ENCODE data around the gene CDYL2. TPM values are rescaled to one million over a fixed set of nuclear protein-coding genes. Genes with fewer than 3 reads are reported as not detected.

CDYL2 gene
- total RNA-seq, 1 experiment from 2014 or later = 8.2 TPM

DNA sequence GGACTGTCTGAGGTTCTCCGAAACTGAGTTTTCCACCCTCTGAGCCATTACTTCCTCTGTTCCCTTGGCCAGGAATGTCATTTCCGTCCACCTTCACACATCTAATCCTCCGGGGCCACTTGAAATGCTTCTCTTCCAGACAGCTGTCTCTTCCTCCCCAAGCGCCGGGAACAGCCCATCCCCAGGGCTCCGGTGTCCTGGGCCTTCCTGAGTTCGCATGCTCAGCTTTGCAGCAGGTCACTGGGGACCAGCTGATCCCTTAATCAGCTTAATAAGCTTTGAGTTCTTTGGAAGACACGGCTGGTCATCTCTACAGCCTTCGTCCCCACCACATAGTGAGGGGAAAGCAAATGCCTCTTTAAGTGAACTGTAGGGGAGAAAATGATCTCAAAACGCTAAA lies 140.2 kb downstream of the CDYL2 start:
- Mint-ChIP-seq H3K9me3 (peaks cover 21% of the 10 kb centered on the region), H3K4me1 (peaks cover 13% of the 10 kb centered on the region), H3K36me3 (peaks cover 7% of the 10 kb centered on the region; the same call in 1 of the 2 replicates), H3K27ac (no peak overlapping the region), H3K27me3 (ENCODE audit: low read depth) (peaks cover 6% of the 10 kb centered on the region; the same call in 1 of the 2 replicates), H3K4me3 (no peak overlapping the region)
- DNase-seq (ENCODE audit: low spot score) (no peak), ATAC-seq (no peak)
- ChIA-PET POLR2A (no interaction called here), CTCF (no interaction called here)
- TF ChIP-seq GABPB1 (CRISPR knock-in tag; IDR thresholded peaks at IDR 0.05) (no peak), KAT7 (CRISPR knock-in tag; IDR thresholded peaks at IDR 0.05; ENCODE audit: borderline replicate concordance) (no peak), FOXP1 (CRISPR knock-in tag; IDR thresholded peaks at IDR 0.05; ENCODE audit: borderline replicate concordance) (no peak), SMAD4 (CRISPR knock-in tag; IDR thresholded peaks at IDR 0.05) (no peak), ATF1 (CRISPR knock-in tag; IDR thresholded peaks at IDR 0.05) (no peak), ELF4 (CRISPR knock-in tag; IDR thresholded peaks at IDR 0.05; ENCODE audit: low read depth) (no peak), ZNF138 (CRISPR knock-in tag; conservative IDR thresholded peaks at IDR 0.05) (no peak), GRHL2 (CRISPR knock-in tag; IDR thresholded peaks at IDR 0.05; ENCODE audit: insufficient replicate concordance, severe bottlenecking) (no peak), CREM (CRISPR knock-in tag; IDR thresholded peaks at IDR 0.05) (no peak)
- TF ChIP-seq, protein P1, sequence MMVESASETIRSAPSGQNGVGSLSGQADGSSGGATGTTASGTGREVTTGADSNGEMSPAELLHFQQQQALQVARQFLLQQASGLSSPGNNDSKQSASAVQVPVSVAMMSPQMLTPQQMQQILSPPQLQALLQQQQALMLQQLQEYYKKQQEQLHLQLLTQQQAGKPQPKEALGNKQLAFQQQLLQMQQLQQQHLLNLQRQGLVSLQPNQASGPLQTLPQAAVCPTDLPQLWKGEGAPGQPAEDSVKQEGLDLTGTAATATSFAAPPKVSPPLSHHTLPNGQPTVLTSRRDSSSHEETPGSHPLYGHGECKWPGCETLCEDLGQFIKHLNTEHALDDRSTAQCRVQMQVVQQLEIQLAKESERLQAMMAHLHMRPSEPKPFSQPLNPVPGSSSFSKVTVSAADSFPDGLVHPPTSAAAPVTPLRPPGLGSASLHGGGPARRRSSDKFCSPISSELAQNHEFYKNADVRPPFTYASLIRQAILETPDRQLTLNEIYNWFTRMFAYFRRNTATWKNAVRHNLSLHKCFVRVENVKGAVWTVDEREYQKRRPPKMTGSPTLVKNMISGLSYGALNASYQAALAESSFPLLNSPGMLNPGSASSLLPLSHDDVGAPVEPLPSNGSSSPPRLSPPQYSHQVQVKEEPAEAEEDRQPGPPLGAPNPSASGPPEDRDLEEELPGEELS (CRISPR knock-in tag; IDR thresholded peaks at IDR 0.05) = no peak
- TF ChIP-seq, protein P2, sequence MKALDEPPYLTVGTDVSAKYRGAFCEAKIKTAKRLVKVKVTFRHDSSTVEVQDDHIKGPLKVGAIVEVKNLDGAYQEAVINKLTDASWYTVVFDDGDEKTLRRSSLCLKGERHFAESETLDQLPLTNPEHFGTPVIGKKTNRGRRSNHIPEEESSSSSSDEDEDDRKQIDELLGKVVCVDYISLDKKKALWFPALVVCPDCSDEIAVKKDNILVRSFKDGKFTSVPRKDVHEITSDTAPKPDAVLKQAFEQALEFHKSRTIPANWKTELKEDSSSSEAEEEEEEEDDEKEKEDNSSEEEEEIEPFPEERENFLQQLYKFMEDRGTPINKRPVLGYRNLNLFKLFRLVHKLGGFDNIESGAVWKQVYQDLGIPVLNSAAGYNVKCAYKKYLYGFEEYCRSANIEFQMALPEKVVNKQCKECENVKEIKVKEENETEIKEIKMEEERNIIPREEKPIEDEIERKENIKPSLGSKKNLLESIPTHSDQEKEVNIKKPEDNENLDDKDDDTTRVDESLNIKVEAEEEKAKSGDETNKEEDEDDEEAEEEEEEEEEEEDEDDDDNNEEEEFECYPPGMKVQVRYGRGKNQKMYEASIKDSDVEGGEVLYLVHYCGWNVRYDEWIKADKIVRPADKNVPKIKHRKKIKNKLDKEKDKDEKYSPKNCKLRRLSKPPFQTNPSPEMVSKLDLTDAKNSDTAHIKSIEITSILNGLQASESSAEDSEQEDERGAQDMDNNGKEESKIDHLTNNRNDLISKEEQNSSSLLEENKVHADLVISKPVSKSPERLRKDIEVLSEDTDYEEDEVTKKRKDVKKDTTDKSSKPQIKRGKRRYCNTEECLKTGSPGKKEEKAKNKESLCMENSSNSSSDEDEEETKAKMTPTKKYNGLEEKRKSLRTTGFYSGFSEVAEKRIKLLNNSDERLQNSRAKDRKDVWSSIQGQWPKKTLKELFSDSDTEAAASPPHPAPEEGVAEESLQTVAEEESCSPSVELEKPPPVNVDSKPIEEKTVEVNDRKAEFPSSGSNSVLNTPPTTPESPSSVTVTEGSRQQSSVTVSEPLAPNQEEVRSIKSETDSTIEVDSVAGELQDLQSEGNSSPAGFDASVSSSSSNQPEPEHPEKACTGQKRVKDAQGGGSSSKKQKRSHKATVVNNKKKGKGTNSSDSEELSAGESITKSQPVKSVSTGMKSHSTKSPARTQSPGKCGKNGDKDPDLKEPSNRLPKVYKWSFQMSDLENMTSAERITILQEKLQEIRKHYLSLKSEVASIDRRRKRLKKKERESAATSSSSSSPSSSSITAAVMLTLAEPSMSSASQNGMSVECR (CRISPR knock-in tag; IDR thresholded peaks at IDR 0.05; ENCODE audit: borderline replicate concordance) = no peak
- TF ChIP-seq, protein P3, sequence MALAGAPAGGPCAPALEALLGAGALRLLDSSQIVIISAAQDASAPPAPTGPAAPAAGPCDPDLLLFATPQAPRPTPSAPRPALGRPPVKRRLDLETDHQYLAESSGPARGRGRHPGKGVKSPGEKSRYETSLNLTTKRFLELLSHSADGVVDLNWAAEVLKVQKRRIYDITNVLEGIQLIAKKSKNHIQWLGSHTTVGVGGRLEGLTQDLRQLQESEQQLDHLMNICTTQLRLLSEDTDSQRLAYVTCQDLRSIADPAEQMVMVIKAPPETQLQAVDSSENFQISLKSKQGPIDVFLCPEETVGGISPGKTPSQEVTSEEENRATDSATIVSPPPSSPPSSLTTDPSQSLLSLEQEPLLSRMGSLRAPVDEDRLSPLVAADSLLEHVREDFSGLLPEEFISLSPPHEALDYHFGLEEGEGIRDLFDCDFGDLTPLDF (CRISPR knock-in tag; IDR thresholded peaks at IDR 0.05) = no peak

DNA sequence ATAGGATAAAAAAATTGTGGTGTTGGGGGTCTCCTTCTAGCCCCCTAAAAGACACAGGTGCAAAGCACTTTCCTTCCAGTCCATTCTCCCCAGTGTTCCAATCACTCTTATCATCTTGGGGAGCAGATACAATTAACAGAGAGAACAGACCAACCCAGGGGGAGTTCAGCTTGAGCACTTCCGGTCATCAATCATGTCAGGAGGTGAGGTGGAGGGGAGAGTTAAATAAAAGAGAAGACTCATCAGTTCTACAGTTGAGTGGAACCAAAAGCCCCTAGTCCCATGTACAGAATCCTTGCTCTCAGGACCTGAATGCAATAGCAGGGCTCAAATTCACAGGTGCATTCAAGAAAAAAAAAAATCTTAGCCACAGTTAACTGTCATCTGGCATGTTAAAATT lies 141.3 kb downstream of the CDYL2 start:
- H3K27me3 Mint-ChIP-seq (ENCODE audit: low read depth) = peaks cover 6% of the 10 kb centered on the region; the same call in 1 of the 2 replicates
- POLR2A ChIA-PET = no interaction called here
- peaks cover 26% of the 10 kb centered on the region for H3K9me3 Mint-ChIP-seq
- TF ChIP-seq, protein P4, sequence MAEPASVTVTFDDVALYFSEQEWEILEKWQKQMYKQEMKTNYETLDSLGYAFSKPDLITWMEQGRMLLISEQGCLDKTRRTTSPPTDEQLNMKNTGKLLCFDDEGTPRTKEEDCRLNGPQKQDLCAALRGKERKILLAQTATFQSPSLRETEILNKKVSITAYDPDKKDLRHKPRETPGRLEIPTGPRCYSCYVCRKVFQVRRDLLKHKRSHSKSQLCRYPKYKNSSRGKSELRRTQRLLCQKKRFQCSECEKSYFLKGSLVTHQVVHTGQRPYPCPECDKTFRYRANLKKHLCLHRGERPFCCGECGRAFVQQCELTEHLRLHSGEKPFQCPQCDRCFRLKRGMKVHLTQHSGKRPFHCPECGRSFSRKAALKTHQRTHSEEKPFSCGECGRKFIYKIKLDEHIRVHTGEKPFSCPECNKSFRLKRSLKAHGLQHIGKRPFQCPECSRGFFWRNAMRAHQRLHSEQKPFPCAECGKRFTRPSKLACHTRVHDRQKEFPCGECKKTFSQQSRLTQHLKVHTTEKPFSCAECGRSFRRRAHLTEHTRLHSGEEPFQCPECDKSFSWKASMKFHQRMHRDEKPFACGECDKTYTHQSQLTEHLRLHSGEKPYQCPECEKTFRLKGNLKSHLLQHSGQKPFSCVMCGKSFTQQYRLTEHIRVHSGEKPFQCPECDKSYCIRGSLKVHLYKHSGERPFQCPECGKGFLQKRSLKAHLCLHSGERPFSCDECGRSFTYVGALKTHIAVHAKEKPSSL (CRISPR knock-in tag; conservative IDR thresholded peaks at IDR 0.05) = no peak
- TF ChIP-seq HMGA2 (CRISPR knock-in tag; IDR thresholded peaks at IDR 0.05) = no peak
- TF ChIP-seq, protein P5, sequence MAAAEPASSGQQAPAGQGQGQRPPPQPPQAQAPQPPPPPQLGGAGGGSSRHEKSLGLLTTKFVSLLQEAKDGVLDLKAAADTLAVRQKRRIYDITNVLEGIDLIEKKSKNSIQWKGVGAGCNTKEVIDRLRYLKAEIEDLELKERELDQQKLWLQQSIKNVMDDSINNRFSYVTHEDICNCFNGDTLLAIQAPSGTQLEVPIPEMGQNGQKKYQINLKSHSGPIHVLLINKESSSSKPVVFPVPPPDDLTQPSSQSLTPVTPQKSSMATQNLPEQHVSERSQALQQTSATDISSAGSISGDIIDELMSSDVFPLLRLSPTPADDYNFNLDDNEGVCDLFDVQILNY (CRISPR knock-in tag; IDR thresholded peaks at IDR 0.05) = no peak
- TF ChIP-seq, protein P6, sequence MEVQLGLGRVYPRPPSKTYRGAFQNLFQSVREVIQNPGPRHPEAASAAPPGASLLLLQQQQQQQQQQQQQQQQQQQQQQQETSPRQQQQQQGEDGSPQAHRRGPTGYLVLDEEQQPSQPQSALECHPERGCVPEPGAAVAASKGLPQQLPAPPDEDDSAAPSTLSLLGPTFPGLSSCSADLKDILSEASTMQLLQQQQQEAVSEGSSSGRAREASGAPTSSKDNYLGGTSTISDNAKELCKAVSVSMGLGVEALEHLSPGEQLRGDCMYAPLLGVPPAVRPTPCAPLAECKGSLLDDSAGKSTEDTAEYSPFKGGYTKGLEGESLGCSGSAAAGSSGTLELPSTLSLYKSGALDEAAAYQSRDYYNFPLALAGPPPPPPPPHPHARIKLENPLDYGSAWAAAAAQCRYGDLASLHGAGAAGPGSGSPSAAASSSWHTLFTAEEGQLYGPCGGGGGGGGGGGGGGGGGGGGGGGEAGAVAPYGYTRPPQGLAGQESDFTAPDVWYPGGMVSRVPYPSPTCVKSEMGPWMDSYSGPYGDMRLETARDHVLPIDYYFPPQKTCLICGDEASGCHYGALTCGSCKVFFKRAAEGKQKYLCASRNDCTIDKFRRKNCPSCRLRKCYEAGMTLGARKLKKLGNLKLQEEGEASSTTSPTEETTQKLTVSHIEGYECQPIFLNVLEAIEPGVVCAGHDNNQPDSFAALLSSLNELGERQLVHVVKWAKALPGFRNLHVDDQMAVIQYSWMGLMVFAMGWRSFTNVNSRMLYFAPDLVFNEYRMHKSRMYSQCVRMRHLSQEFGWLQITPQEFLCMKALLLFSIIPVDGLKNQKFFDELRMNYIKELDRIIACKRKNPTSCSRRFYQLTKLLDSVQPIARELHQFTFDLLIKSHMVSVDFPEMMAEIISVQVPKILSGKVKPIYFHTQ (CRISPR knock-in tag; IDR thresholded peaks at IDR 0.05) = no peak
- no peak for TF ChIP-seq SOX15 (CRISPR knock-in tag; IDR thresholded peaks at IDR 0.05)
- TF ChIP-seq ATF1 (CRISPR knock-in tag; IDR thresholded peaks at IDR 0.05) = no peak
- TF ChIP-seq, protein P7, sequence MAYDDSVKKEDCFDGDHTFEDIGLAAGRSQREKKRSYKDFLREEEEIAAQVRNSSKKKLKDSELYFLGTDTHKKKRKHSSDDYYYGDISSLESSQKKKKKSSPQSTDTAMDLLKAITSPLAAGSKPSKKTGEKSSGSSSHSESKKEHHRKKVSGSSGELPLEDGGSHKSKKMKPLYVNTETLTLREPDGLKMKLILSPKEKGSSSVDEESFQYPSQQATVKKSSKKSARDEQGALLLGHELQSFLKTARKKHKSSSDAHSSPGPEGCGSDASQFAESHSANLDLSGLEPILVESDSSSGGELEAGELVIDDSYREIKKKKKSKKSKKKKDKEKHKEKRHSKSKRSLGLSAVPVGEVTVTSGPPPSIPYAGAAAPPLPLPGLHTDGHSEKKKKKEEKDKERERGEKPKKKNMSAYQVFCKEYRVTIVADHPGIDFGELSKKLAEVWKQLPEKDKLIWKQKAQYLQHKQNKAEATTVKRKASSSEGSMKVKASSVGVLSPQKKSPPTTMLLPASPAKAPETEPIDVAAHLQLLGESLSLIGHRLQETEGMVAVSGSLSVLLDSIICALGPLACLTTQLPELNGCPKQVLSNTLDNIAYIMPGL (CRISPR knock-in tag; IDR thresholded peaks at IDR 0.05) = no peak
- no peak for TF ChIP-seq ZNF138 (CRISPR knock-in tag; conservative IDR thresholded peaks at IDR 0.05)

More for the DNA sequence above, 141.3 kb downstream of the CDYL2 start:
- no peak for ATAC-seq
- no peak for DNase-seq (ENCODE audit: low spot score)
- Mint-ChIP-seq H3K36me3 (peaks cover 7% of the 10 kb centered on the region; the same call in 1 of the 2 replicates), H3K4me3 (no peak overlapping the region), H3K27ac (no peak overlapping the region), H3K4me1 (peaks cover 13% of the 10 kb centered on the region)
- CTCF ChIA-PET = no interaction called here
